Stimulated activated CD8-positive, alpha-beta memory T cell treated with anti-CD3 and anti-CD28 coated beads, Interleukin-2, amount 100 ng/mL, for 1 hour (primary cell): ENCODE data around the gene EIF5A2.
"Not testable (repeated sequence)": the region's sequence is repeated elsewhere in the genome, so short reads cannot be mapped to it uniquely, and the experiment has no call there.

Experiments
- DNase-seq, 2 donors: peaks; one replicate each; pipeline ENCODE4 v3.0.0-alpha.2; 2020; ENCODE audit warnings: low read depth in 2 of 2

The EIF5A2 gene

GRCh38 chr3:170896781-170897180 lies 11.7 kb downstream of the EIF5A2 start:
- no peak for DNase-seq

DNA sequence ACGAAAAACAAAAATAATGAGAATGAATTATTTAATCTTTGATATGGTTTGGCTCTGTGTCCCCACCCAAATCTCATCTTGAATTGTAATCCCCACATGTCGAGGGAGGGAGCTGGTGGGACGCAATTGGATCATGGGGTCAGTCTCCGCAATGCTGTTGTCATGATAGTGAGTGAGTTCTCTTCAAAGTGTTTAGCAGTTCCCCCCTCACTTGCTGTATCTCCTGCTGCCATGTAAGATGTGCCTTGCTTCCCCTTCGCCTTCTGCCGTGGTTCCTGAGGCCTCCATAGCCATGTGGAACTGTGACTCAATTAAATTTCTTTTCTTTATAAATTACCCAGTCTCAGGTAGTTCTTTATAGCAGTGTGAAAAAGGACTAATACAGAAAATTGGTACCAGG lies 12.1 kb downstream of the EIF5A2 start:
- DNase-seq = not testable (repeated sequence)

DNA sequence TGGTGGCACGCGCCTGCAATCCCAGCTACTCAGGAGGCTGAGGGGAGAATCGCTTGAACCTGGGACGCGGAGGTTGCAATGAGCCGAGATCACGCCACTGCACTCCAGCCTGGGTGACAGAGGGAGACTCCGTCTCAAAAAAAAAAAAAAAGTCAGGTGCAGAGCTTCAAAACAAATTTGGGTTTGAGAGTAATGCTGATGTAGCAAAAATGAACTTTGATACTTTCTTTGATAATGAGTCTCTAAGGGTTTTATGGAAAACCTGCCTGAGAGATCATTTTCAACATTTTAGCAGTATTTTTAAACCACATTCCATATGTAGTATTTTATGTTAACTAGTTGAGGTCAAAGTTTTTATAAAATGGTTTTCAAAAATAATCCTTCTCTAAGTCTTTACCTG lies 14.5 kb downstream of the EIF5A2 start:
- no peak for DNase-seq

GRCh38 chr3:170889630-170890029 lies 18.8 kb downstream of the EIF5A2 start:
- DNase-seq = no peak

- no peak for DNase-seq
Observed at GRCh38 chr3:170889132-170889531, 19.3 kb downstream of the EIF5A2 start.

DNA sequence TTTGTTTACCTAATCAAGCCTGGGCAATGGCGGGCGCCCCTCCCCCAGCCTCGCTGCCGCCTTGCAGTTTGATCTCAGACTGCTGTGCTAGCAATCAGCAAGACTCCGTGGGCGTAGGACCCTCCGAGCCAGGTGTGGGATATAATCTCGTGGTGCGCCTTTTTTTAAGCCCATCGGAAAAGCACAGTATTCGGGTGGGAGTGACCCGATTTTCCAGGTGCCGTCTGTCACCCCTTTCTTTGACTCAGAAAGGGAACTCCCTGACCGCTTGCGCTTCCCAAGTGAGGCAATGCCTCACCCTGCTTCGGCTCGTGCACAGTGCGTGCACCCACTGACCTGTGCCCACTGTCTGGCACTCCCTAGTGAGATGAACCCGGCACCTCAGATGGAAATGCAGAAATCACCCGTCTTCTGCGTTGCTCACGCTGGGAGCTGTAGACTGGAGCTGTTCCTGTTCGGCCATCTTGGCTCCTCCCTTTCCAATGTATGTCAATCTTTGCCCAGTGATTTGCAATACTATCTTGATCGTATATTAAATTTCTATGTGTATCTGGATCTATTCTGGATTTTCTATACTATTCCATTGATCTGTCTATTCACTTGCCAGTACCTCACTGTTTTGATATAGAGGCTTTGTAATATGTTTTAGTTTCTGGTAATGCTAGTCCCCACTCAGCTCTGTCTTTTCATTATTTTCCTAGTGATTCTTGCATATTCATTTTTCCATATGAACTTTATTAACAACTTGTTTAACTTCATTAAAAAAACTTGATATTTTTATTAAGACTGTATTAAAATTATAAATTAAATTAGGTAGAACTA lies 24.1 kb downstream of the EIF5A2 start:
- DNase-seq = not testable (repeated sequence)

DNA sequence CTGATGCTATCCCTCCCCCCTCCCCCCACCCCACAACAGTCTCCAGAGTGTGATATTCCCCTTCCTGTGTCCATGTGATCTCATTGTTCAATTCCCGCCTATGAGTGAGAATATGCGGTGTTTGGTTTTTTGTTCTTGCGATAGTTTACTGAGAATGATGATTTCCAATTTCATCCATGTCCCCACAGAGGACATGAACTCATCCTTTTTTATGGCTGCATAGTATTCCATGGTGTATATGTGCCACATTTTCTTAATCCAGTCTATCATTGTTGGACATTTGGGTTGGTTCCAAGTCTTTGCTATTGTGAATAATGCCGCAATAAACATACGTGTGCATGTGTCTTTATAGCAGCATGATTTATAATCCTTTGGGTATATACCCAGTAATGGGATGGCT lies 29.7 kb downstream of the EIF5A2 start:
- not testable (repeated sequence) for DNase-seq

GRCh38 chr3:170877311-170877710 lies 31.1 kb downstream of the EIF5A2 start:
- DNase-seq = not testable (repeated sequence)

DNA sequence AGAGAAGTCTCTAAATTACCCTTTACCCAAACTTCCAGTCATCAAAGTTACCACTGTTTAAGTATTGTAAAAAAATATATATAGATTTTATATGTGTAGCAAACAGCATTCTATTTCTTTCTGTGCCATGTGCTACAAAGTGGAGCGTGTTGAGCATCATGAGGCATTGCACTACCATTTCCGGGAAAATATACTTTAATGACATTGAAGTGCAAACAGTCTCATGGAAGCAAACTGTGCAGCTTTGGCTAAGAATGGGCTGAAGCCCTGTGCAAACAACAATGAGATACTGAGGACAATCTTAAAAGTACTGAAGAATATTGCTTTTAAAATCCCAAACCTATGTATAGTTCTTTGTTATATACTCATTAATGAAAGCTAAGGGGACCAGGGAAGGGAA lies 31.9 kb downstream of the EIF5A2 start:
- DNase-seq = no peak

DNA sequence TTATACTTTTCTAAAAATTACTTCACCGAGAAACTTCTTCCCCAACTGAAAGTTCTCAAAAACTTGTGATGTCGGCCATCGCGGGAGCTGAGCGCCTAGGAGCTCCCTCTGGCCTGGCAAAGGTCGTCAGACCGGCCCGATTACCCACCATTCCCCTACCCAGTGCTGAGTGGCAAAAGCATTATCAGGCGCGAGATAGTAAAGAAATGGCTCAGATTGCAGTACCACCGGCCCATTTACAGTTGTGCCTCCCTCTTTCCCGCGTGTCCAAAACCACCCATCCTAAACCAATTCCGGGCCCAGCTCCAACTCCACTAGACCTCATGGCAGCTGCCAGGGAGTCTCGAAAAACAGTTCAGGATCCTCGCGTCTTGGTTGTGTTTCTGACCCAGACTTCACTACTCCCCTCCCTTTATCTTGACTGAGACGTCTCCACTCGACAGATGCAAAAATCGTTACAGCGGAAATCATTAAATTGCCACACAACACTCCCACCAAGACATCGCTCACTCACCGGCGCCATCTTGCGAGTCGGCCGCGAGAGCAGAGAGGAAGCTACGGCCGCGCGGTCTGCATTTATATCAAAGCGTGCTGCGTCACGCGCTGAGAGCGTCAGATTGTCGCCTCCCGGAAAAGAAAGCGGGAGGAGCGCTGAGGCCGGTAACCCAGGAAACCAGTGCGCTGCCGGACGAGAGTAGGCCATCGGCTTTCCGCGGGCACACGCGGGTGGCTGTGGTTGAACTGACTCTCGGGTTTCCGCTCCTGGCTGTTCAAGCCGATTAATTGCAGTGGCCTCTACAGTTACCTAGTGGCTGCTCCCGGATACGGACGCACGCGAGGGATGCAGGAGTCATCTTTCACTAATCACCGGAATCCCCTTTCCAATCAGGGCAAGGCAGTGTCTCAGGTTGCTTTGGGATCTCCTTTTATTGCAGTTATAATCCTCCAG lies 38.5 kb downstream of the EIF5A2 start, which contains the start of gene RPL22L1:
TSS of gene RPL22L1 (minus strand) at position 551 of the 949 bp plus-strand sequence. CDS start at position 523, 28 bp downstream.
- peak; percentile 82 to 86 for DNase-seq

GRCh38 chr3:170869239-170869590 lies 39.2 kb downstream of the EIF5A2 start:
- DNase-seq = no peak

DNA sequence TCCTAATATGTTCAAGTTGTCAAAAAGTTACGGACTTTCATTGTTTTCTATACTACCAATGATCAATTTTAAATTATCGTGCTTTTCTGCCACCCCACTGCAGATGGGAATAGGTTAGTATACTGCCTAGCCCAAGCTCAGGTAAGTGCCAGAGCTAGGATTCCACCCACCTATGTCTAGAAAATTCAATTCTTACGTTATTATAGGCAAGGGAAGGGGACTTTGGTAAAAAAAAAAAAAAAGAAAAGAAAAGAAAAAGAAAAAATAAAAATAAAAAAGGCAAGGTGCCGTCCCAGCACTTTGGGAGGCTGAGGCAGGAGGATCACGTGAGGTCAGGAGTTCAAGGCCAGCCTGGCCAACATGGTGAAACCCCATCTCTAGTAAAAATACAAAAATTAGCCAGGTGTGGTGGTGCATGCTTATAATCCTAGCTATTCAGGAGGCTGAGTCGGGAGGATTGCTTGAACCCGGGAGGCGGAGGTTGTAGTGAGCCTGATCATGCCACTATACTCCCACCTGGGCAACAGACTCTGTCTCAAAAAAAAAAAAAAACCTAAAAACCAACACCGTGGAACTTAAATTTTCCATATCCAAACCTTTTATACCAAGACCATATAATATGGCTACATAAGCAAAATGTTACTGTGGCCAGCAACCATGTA lies 39.7 kb downstream of the EIF5A2 start:
- no peak for DNase-seq

DNA sequence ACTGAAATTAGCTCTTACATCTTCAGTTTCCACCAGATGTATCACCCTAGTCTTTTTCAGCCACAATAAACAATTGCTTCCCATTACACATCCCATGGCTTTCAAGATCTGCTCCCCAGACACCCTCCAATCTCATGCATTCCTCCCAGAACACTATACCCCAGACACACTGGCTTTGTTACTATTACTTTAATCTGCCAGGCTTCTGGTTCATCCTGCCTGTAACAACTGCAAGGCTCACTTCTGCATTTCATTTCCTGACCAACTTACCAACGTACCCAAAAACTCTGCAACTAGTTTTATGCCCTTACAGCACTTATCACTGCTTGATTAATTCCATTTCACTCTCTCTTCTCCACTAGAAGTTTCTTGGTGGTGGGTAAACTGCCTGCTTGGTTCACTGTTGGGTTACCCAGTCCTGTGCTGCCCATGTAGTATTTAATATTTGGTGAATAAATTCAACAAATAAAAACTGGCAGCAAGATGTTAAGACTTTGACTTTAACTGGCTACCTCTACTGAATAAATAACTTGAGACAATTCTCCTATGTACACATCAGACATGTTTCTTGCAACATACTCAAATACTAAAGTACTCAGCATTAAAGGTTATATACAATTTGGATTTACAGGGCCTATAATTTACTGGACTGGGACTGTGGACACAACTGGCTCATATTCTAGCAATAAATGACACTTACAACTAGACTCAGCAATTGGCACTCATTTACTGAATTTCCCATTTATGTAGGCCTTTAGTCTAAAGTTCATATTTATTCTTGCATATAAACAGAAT lies 41.1 kb downstream of the EIF5A2 start:
- DNase-seq = no peak

DNA sequence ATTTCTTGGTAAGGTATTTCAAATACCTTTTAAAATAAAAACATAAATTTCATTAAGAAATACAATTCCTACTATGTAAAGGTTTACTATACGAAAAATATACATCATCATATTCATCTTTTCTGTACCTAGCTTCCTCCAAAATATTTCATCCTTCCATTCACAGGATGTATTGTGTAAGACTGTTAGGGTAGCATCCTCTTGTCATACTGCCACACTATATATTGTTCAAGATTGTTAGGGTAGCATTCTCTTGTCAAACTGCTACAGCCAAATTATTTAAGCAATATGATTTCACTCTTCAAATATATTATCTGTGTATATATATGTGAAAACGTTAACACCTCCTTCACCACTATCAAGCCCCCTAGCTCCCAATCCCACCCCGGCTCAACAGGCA lies 41.9 kb downstream of the EIF5A2 start:
- no peak for DNase-seq

GRCh38 chr3:170865209-170866094 lies 43.0 kb downstream of the EIF5A2 start:
- no peak for DNase-seq

GRCh38 chr3:170864525-170865208 lies 43.8 kb downstream of the EIF5A2 start:
- DNase-seq = no peak

GRCh38 chr3:170863816-170864215 lies 44.6 kb downstream of the EIF5A2 start:
- no peak for DNase-seq

DNA sequence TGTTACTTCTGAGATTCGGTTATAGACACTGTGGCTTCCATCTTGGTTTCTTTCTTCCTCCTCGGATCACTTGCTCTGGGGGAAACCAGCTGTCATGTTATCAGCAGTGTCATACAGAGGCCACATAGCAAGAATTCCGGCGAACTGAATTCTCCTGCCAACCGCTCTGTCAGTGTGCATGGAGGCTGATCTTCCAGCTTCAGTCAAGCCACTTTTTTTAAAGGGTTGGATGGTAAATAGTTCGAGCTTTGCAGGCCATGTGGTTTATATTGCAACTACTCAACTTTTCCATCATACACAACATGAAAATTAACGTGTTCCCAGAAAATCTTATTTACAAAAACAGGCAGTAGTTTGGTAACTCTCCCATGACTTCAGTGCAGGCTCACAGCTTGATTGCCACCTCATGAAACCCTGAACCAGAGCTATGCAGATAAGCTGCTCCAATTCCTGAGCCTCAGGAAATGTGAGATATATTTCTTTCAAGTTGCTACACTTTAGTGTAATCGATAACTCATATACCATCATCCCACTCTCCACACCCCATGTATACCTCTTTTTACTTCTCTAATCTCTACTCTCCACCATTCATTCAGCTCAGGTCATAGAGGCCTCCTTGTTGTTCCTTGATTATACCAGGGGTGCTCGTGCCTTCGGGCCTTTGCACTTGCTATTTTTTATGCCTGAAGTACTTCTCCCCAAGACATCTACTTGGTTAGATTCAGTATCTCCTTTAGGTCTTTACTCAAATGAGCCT lies 45.6 kb downstream of the EIF5A2 start:
- DNase-seq = no peak

DNA sequence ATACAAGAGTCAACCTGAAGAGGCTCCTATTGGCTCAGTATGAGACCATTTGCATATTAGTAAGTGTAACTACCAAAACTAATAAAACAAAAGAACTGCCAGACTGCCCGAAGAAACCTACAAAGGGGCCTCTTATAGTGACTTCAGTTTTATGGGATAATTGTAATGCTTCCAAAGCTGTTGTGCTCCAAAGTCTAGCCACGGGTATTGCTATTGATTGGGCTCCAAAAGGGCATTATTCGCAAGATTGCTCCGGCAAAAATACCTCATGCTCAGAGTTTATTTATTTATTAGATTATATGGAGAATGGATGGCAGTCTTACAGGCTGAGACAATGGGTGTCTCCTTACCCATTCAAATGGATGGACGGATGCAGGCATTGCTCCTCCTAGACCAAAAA lies 49.8 kb downstream of the EIF5A2 start:
- DNase-seq = no peak
